Left cardiac atrium (tissue), 4 donors: Measurements from ENCODE around the gene TMEM256. TPM values are rescaled to one million over a fixed set of nuclear protein-coding genes. Genes with fewer than 3 reads are reported as not detected.
A peak's percentile ranks its signal among the peaks of the same experiment; 100 is the strongest.

ENCODE experiments used
- ATAC-seq, 2 donors: fragments of 200-7000 bp; cut with Tn5 transposase; one replicate each; pipeline ENCODE4 v1.9.1; 2020; ENCODE audit warnings: mild to moderate bottlenecking in 2 of 2, moderate library complexity in 2 of 2
- DNase-seq: peaks from one replicate; pipeline ENCODE4 v3.0.0-alpha.2; 2020
- intact Hi-C, 2 donors: fragments of 100-400 bp; cut with DNase I; formaldehyde crosslinking; loops; one replicate each; pipeline versions ENCODE4 v1.14.1 to v1.15.1; 2022 to 2023
- total RNA-seq, 2 donors: library from RNA; stranded (reverse); fragmentation: NEBNext Ultra II Directional; extraction: Animal tissue kit (Norgen Biotek cat#: 25700); gene quantifications; one replicate each; pipeline ENCODE4 v1.2.1, GENCODE V29; 2021
- donor health status: DM: no; HTN: yes; CAD: no.
- donor health status: DM: no; HTN: yes; CAD: no; lungs with severe emphysema.
- donor health status: DM: yes; HTN: yes; CAD: no.
- donor health status: Dilated cardiomyopathy.

Gene TMEM256
- total RNA-seq, 2 donors from 2014 or later: 67.3 to 69.2 TPM

- intact Hi-C loops: no loop called here
- no peak for ATAC-seq
- DNase-seq: no peak
Measured at GRCh38 chr17:7414837-7415236, 10.9 kb upstream of the TMEM256 start.

- no peak for DNase-seq
- ATAC-seq: peak in 1 of 2 donors; percentile 24
- intact Hi-C loops: no loop called here
Measured at GRCh38 chr17:7413346-7413985, 9.6 kb upstream of the TMEM256 start.

- DNase-seq (no peak), ATAC-seq (no peak)
- intact Hi-C loops: no loop called here
Measured at GRCh38 chr17:7411427-7411750, 7.5 kb upstream of the TMEM256 start.

- intact Hi-C loops: no loop called here
- DNase-seq (no peak), ATAC-seq (no peak)
Measured at GRCh38 chr17:7410634-7411426, 6.9 kb upstream of the TMEM256 start.

GRCh38 chr17:7409716-7410115 is 5.8 kb upstream of the TMEM256 start:
- no peak for ATAC-seq
- no peak for DNase-seq
- intact Hi-C loops: no loop called here

- DNase-seq: no peak
- ATAC-seq: no peak
- intact Hi-C loops: no loop called here
Measured at GRCh38 chr17:7408863-7409262, 5.0 kb upstream of the TMEM256 start.

DNA sequence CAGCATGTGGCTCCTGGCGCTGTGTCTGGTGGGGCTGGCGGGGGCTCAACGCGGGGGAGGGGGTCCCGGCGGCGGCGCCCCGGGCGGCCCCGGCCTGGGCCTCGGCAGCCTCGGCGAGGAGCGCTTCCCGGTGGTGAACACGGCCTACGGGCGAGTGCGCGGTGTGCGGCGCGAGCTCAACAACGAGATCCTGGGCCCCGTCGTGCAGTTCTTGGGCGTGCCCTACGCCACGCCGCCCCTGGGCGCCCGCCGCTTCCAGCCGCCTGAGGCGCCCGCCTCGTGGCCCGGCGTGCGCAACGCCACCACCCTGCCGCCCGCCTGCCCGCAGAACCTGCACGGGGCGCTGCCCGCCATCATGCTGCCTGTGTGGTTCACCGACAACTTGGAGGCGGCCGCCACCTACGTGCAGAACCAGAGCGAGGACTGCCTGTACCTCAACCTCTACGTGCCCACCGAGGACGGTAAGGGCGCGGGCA is 4.4 kb upstream of the TMEM256 start:
- no peak for ATAC-seq
- DNase-seq: no peak
- intact Hi-C loops: no loop called here

- intact Hi-C loops: no loop called here
- no peak for ATAC-seq
- DNase-seq: no peak
Measured at GRCh38 chr17:7407485-7408251, 3.8 kb upstream of the TMEM256 start, which contains the start of gene NLGN2. Gene NLGN2, plus strand, starts transcription at chr17:7407845. Its CDS starts 411 bp downstream, at chr17:7408256.

DNA sequence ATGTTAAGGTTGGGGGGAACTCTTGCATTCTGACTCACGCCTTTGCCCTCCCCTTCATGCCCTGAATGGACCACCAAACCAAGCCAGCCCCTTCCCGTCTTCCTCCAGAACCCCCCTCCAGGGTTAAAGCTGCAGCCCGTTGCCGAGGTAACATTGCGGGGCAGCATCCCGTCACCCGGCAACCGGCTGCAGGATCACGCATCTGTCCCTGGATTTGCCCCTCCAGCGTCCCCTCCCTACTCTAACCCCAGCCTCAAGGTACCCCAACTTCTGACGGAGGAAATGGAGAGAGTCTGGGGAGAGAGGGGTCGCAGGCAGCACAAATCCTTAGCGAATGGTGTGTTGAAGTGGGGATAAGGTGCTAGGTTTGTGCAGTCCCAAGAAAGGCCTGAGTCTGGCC is 3.2 kb upstream of the TMEM256 start:
- ATAC-seq: no peak
- intact Hi-C loops: no loop called here
- DNase-seq: no peak

- intact Hi-C loops: no loop called here
- ATAC-seq: no peak
Measured at GRCh38 chr17:7406235-7406825, 2.4 kb upstream of the TMEM256 start.

GRCh38 chr17:7405350-7406234 is 1.7 kb upstream of the TMEM256 start:
- DNase-seq (no peak), ATAC-seq (no peak)
- intact Hi-C loops: loop anchor here in 1 of 2 donors (2.0 kb wide), 1 partner anchor 29 kb away; the partner anchor contains the start of gene TMEM102

More at GRCh38 chr17:7406235-7406825, 2.4 kb upstream of the TMEM256 start:
- no peak for DNase-seq

DNA sequence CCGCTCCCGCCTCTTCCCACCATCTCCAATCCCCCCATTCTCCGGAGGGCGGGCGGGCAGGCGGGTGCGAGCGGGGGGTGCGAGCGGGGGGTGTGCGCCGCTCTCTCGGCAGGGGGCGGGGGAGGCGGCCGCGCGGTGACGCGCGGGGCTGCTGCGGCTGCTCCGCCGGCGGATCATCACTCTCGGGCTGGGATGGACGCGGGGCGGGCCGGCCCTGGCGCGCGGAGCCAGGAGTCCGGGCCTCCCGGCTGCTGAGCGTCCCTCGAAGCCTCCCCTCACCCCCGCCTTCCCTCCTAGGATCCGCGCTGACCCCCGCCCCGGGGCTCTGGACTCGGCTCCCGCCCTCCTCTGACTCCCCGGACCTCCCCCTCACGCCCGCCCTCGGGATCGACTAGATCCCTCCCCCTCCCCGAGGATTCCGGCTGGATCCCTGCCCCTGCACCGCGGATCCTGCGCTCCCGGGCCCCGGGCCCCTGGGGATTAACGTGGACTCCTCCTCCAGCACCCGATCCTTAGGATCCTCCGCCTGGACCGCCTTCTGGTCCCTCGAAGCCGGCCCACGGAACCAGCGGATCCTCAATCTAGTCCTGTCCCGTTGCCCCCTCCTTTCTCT is 946 bp upstream of the TMEM256 start:
- DNase-seq (peak; percentile 73), ATAC-seq (peak; percentile 52 to 65)
- intact Hi-C loops: loop anchor here in 1 of 2 donors (2.0 kb wide), 1 partner anchor 30 kb away; the partner anchor contains the start of gene TMEM102

GRCh38 chr17:7403727-7403976 is 245 bp downstream of the TMEM256 start:
- intact Hi-C loops: no loop called here
- ATAC-seq: peak; percentile 51 to 54

GRCh38 chr17:7403043-7403726 is 712 bp downstream of the TMEM256 start:
- intact Hi-C loops: no loop called here
- ATAC-seq: peak; percentile 4 to 13
- DNase-seq: peak; percentile 73

More at GRCh38 chr17:7403727-7403976, 245 bp downstream of the TMEM256 start:
- DNase-seq: no peak

DNA sequence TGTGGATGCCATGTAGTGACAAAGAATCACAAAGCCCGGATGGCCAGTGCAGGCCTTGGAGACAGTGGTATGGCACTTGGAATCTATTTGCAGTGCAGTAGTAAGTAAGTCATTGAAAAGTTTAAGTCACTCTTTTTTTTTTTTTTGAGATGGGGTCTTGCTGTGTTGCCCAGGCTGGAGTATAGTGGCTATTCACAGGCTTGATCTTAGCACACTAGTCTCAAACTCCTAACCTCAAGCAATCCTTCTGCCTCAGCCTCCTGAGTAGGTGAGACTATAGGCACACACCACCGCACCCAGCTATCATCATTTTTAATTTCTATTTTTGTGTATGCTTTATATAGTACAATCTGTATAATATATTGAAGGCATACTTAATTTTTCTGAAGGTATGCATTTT is 5.3 kb downstream of the TMEM256 start:
- ATAC-seq (no peak), DNase-seq (no peak)
- intact Hi-C loops: no loop called here

GRCh38 chr17:7396147-7396546 is 7.8 kb downstream of the TMEM256 start:
- intact Hi-C loops: no loop called here
- DNase-seq: no peak
- ATAC-seq: no peak

DNA sequence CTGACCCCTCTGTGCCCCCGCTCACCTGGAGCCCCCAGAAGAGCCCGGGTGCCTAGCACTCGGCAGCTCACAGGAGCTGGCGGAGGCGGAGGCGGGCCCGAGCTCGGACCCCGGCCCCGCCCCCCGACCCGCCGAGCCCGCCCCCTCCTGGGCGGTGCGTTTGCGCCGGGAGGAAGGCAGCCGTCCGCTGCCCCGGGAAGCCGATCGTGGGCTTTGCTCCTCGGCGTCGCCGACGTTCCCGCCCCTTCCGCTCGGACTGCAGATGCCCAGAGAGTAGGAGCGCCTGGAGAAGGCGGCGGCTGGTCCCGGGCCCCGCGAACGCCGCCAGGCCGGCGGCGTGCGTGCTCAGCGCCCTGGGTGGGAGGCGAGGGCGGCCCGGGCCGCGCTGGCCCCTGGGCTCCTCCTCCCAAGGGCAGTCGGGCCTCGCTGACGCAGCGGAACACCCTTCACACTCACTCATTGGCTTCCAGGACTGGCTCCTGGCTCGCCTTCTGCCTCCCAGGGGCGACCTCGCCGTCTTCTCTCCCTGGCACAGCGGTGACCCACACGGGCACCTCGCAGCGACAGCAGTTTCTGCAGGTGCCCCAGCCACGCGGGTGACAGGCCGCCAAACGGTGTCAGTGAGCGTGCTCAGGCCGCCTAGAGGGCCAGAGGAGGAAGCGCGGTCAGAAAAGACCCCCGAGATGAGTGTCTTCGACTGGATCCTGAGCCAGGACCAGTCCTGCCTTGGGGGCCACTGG is 9.3 kb downstream of the TMEM256 start, which contains the start of gene PLSCR3:
PLSCR3 (minus strand) TSS at position 74 of the 740 bp plus-strand sequence. CDS start 415 bp downstream, outside the sequence.
- ATAC-seq (peak; percentile 95), DNase-seq (peak; percentile 92)
- intact Hi-C loops: loop anchor here in 1 of 2 donors (5.0 kb wide), 1 partner anchor 37 kb away; the partner anchor contains the start of gene TMEM95
